Ishikawa (cell line): ENCODE results near the gene SHISAL1.

ENCODE experiments used
- CREB1 ChIP-seq: IDR thresholded peaks from 2 replicates; pipeline ENCODE4 v1.6.1; 2012; ENCODE audit warnings: low read depth
- EGR1 ChIP-seq: IDR thresholded peaks from 2 replicates; pipeline ENCODE4 v1.6.1; 2012
- EP300 ChIP-seq: IDR thresholded peaks from 2 replicates; pipeline ENCODE4 v1.6.1; 2012; ENCODE audit warnings: borderline replicate concordance
- FOXM1 ChIP-seq: IDR thresholded peaks from 2 replicates; pipeline ENCODE4 v1.6.1; 2012; ENCODE audit warnings: low read depth, borderline replicate concordance
- MAX ChIP-seq: IDR thresholded peaks from 2 replicates; pipeline ENCODE4 v1.6.1; 2012
- NFIC ChIP-seq: IDR thresholded peaks from 2 replicates; pipeline ENCODE4 v1.6.1; 2012
- RAD21 ChIP-seq: IDR thresholded peaks from 2 replicates; pipeline ENCODE4 v1.6.1; 2012; ENCODE audit warnings: low read depth
- TAF1 ChIP-seq: IDR thresholded peaks from 2 replicates; pipeline ENCODE4 v1.6.1; 2012; ENCODE audit warnings: low read depth, mild to moderate bottlenecking
- TCF12 ChIP-seq: IDR thresholded peaks from 2 replicates; pipeline ENCODE4 v1.6.1; 2012; ENCODE audit warnings: low read depth
- TEAD4 ChIP-seq: IDR thresholded peaks from 2 replicates; pipeline ENCODE4 v1.6.1; 2012
- USF1 ChIP-seq: IDR thresholded peaks from 2 replicates; pipeline ENCODE4 v1.6.1; 2012
- YY1 ChIP-seq: IDR thresholded peaks from 2 replicates; pipeline ENCODE4 v1.6.1; 2012; ENCODE audit warnings: low read depth
- ZBTB7A ChIP-seq: IDR thresholded peaks from 2 replicates; pipeline ENCODE4 v1.6.1; 2012; ENCODE audit warnings: low read depth
- TF ChIP-seq, protein P1 (sequence below): IDR thresholded peaks from 2 replicates; pipeline ENCODE4 v1.6.1; 2012; ENCODE audit warnings: low read depth, mild to moderate bottlenecking

DNA sequence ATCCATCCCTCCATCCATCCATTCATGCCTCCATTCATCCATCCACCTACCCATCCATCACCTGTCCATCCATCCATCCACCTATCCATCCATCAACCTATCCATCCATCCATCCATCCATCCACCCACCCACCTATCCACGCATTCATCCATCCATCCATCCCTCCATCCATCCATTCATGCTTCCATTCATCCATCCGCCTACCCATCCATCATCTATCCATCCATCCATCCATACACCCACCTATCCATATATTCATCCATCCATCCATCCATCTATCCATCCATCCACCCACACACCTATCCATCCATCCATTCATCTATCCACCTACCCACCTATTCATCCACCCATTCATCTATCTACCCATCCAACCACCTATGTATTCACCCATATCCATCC lies 118.2 kb downstream of the SHISAL1 start:
- TF ChIP-seq NFIC (no peak), TAF1 (no peak), YY1 (no peak), USF1 (no peak), TEAD4 (no peak), FOXM1 (no peak), MAX (no peak), EP300 (no peak), RAD21 (no peak), CREB1 (no peak), ZBTB7A (no peak), EGR1 (no peak), TCF12 (no peak)
- TF ChIP-seq, protein P1, sequence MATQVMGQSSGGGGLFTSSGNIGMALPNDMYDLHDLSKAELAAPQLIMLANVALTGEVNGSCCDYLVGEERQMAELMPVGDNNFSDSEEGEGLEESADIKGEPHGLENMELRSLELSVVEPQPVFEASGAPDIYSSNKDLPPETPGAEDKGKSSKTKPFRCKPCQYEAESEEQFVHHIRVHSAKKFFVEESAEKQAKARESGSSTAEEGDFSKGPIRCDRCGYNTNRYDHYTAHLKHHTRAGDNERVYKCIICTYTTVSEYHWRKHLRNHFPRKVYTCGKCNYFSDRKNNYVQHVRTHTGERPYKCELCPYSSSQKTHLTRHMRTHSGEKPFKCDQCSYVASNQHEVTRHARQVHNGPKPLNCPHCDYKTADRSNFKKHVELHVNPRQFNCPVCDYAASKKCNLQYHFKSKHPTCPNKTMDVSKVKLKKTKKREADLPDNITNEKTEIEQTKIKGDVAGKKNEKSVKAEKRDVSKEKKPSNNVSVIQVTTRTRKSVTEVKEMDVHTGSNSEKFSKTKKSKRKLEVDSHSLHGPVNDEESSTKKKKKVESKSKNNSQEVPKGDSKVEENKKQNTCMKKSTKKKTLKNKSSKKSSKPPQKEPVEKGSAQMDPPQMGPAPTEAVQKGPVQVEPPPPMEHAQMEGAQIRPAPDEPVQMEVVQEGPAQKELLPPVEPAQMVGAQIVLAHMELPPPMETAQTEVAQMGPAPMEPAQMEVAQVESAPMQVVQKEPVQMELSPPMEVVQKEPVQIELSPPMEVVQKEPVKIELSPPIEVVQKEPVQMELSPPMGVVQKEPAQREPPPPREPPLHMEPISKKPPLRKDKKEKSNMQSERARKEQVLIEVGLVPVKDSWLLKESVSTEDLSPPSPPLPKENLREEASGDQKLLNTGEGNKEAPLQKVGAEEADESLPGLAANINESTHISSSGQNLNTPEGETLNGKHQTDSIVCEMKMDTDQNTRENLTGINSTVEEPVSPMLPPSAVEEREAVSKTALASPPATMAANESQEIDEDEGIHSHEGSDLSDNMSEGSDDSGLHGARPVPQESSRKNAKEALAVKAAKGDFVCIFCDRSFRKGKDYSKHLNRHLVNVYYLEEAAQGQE: no peak
